Prostate gland (tissue), 2 donors: Measurements from ENCODE around the gene NHSL2. TPM values are rescaled to one million over a fixed set of nuclear protein-coding genes. Genes with fewer than 3 reads are reported as not detected.

Source experiments
- DNase-seq: peaks from one replicate; pipeline ENCODE4 v3.0.0-alpha.2; 2019; ENCODE audit warnings: low spot score
- H3K27ac ChIP-seq, 2 donors: fragments of 200-600 bp; sonication (generic); 2 replicates each; pipeline ENCODE4 v1.5.1; 2017 to 2019
- H3K27me3 ChIP-seq: fragments of 200-600 bp; sonication (generic); replicated peaks from 2 replicates; pipeline ENCODE4 v1.5.1; 2019; ENCODE audit not compliant: insufficient read depth
- H3K36me3 ChIP-seq, 2 donors: fragments of 200-600 bp; sonication (generic); 1 replicate in 1 of 2; 2 replicates in 1 of 2; pipeline versions ENCODE4 v1.5.1 to v1.8.1; 2017 to 2019
- H3K4me1 ChIP-seq: fragments of 200-600 bp; sonication (generic); replicated peaks from 2 replicates; pipeline ENCODE4 v1.5.1; 2019
- H3K4me3 ChIP-seq, 2 donors: fragments of 200-600 bp; sonication (generic); 2 replicates each; pipeline ENCODE4 v1.5.1; 2017 to 2019
- H3K9me3 ChIP-seq: fragments of 200-600 bp; sonication (generic); 2 replicates; pipeline ENCODE4 v1.5.1; 2017
- POLR2A ChIP-seq: fragments of 450-650 bp; IDR thresholded peaks from one replicate; pipeline ENCODE4 v1.6.1; 2016; ENCODE audit warnings: antibody characterized with exemption, mild to moderate bottlenecking
- POLR2AphosphoS5 ChIP-seq: sonication (generic); formaldehyde crosslinking; IDR thresholded peaks from one replicate; pipeline ENCODE4 v1.6.1; 2017; ENCODE audit warnings: antibody characterized with exemption
- WGBS: methylation state at CpG from one replicate; pipeline ENCODE4 v1.1.5; 2018; 5-methylcytosine and 5-hydroxymethylcytosine counted together
- intact Hi-C: fragments of 100-400 bp; cut with DNase I; formaldehyde crosslinking; loops from one replicate; pipeline ENCODE4 v1.14.2; 2022
- total RNA-seq, 2 donors: library from RNA; depleted of rRNA; stranded (reverse); fragments of >200 nt; gene quantifications; one replicate each; pipeline ENCODE4 v1.1.0, GENCODE V29; 2016
- TF ChIP-seq, protein P1 (sequence below), 4 experiments: fragments of 200-600 bp in 2 of 4; fragments of 450-650 bp in 2 of 4; sonication (generic) in 2 of 4; IDR thresholded peaks; 1 replicate in 3 of 4; 2 replicates in 1 of 4; pipeline ENCODE4 v1.5.1; 2016 to 2019; ENCODE audit warnings: antibody characterized with exemption in 4 of 4, mild to moderate bottlenecking in 2 of 4, moderate library complexity in 2 of 4

NHSL2 gene
- total RNA-seq, 2 donors from 2014 or later = 4.2 to 28.2 TPM

DNA sequence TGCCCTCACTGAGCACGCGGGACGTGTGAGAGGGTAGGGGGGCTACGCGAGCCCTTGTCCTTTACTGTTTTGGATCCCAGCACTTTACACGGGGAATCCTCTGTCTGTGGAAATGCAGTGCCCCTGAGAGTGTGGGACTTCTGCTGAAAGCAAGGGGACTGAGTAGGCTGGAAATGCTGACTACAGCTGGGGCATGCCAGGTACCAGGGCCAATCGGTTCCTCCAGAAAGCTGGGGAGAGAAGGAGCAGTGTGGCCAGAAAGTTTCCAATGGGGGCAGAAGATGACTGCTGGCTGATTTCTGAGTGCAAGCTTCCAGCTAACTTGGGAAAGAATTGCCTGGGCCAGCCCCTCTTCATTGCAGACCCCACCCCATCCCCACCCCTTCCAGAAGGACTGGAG is 1.5 kb downstream of the NHSL2 start:
- H3K4me1 ChIP-seq = no peaks in the 10 kb centered on the region
- no peaks in the 10 kb centered on the region for H3K27me3 ChIP-seq
- no peaks in the 10 kb centered on the region for H3K36me3 ChIP-seq
- H3K4me3 ChIP-seq = no peak overlapping the region
- intact Hi-C loops = no loop called here
- DNase-seq = no peak
- H3K9me3 ChIP-seq = no peaks in the 10 kb centered on the region
- 50% methylated on average over 7 of the region's 7 CpGs for WGBS
- no peak overlapping the region for H3K27ac ChIP-seq
- TF ChIP-seq POLR2A (no peak), POLR2AphosphoS5 (no peak)
- TF ChIP-seq, protein P1, sequence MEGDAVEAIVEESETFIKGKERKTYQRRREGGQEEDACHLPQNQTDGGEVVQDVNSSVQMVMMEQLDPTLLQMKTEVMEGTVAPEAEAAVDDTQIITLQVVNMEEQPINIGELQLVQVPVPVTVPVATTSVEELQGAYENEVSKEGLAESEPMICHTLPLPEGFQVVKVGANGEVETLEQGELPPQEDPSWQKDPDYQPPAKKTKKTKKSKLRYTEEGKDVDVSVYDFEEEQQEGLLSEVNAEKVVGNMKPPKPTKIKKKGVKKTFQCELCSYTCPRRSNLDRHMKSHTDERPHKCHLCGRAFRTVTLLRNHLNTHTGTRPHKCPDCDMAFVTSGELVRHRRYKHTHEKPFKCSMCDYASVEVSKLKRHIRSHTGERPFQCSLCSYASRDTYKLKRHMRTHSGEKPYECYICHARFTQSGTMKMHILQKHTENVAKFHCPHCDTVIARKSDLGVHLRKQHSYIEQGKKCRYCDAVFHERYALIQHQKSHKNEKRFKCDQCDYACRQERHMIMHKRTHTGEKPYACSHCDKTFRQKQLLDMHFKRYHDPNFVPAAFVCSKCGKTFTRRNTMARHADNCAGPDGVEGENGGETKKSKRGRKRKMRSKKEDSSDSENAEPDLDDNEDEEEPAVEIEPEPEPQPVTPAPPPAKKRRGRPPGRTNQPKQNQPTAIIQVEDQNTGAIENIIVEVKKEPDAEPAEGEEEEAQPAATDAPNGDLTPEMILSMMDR (IDR thresholded peaks at IDR 0.05) = no peak

DNA sequence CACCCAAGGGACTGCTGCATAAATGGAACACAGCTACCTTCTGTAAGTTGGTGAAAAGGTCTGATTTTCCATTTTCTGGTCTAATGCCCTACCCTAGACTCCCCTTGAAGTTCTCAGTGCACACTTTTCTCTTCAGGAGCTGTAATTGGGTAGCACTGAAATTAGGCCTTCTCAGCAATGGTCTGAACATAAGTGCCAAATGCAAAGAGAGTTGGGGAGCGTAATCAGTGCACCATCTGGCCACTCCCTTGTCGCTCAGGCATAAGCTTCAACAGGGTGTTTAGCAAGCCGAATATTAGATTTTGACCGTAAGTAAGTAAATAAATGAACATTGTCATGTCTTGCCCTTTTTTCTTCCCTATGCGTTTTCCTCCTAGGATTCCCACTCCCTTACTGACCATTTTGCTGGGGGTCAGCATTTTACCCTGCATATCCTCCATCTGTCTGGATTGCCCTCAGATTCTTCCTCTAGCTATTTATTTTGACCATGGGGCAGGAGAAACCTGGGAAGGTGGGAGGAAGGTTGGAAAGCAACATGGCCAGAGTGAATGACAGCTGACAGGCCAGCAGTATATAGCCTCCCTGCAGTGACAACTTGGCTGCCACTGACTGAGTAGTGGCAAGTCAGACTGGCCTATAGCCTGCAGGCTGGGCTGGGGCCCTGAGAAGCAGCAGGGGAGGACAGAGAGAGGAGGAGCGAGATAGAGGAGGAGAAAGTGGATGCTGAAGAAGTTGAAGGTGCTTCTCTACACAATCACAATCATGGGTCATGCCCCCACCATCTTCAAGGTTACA is 2.7 kb downstream of the NHSL2 start:
- no peak for DNase-seq
- H3K27me3 ChIP-seq = no peaks in the 10 kb centered on the region

DNA sequence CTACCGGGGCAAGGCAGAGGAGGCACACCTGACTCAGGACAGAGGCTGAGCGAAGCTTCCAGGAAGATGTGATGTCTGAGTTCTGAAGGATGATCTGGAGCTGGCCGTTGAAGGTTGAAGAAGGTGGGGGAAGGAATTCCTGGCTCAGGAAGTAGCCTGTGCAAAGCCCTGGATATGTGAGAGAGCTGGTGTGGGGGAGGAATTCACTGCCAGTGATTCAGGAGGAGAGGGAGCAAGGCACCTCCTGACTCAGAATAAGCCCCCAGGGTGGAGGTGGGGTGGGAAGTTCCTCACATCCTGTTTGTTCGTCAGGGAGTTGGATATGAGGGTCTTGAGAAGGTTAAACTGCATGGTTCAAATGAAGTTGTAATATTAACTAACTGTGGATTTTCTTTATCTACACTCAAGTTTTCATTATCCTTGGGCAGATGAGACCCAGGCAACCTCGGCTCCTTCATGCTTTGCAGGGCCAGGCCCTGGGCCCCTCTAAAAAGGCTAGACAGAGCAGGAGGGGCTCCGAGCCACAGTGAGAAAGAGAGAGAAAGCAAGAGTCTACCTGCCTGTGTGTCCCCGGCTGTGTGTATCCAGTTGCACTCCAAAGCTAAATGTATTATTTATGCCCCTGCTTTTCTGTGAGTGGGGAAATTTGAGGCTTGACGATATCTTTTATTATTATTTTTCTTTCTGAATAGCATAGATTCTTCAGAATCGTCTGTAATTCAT is 7.1 kb downstream of the NHSL2 start:
- TF ChIP-seq, protein P1 (IDR thresholded peaks at IDR 0.05) = no peak
- TF ChIP-seq POLR2A (no peak), POLR2AphosphoS5 (no peak)
- WGBS = 72% methylated on average over 9 of the region's 9 CpGs
- intact Hi-C loops = no loop called here

More for the DNA sequence above, 2.7 kb downstream of the NHSL2 start:
- TF ChIP-seq POLR2A = no peak
- TF ChIP-seq POLR2AphosphoS5 = no peak
- TF ChIP-seq, protein P1 (IDR thresholded peaks at IDR 0.05) = no peak
- no peaks in the 10 kb centered on the region for H3K36me3 ChIP-seq
- intact Hi-C loops = no loop called here
- H3K4me3 ChIP-seq = no peak overlapping the region
- 96% methylated on average over 6 of the region's 6 CpGs for WGBS
- no peaks in the 10 kb centered on the region for H3K4me1 ChIP-seq
- no peak overlapping the region for H3K27ac ChIP-seq
- H3K9me3 ChIP-seq = no peaks in the 10 kb centered on the region

DNA sequence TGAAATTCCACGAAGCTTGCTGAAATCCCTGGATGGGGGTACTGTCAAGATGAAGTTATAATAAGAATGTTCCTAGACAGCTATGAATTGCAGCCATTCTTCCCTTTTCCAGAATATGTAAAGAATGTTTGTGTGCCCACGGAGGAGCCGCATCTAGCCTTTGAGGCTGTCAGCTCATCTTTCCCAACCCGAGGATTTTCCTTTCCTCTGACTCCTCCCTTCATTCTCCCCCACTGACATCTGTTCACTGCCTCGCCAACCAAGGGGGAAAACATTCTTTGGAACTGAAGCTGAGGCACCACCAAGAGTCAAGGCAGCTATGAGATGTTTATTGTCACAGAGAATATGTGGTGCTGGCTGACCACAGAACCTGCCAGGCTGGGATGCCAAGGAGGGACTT is 8.8 kb downstream of the NHSL2 start:
- 69% methylated on average over 5 of the region's 5 CpGs for WGBS
- intact Hi-C loops = no loop called here
- H3K4me3 ChIP-seq = no peak overlapping the region
- no peaks in the 10 kb centered on the region for H3K4me1 ChIP-seq
- no peaks in the 10 kb centered on the region for H3K27me3 ChIP-seq
- H3K27ac ChIP-seq = no peak overlapping the region
- no peaks in the 10 kb centered on the region for H3K9me3 ChIP-seq
- DNase-seq = no peak
- TF ChIP-seq, protein P1 (IDR thresholded peaks at IDR 0.05) = no peak
- TF ChIP-seq POLR2AphosphoS5 (no peak), POLR2A (no peak)
- H3K36me3 ChIP-seq = no peaks in the 10 kb centered on the region

More for the DNA sequence above, 7.1 kb downstream of the NHSL2 start:
- Histone ChIP-seq H3K27me3 (no peaks in the 10 kb centered on the region), H3K4me3 (no peak overlapping the region), H3K4me1 (no peaks in the 10 kb centered on the region), H3K9me3 (no peaks in the 10 kb centered on the region), H3K36me3 (no peaks in the 10 kb centered on the region), H3K27ac (no peak overlapping the region)
- no peak for DNase-seq
